COLO668 (cell line): ENCODE data around the gene MRPL44.
"Not testable (repeated sequence)": the region's sequence is repeated elsewhere in the genome, so short reads cannot be mapped to it uniquely, and the experiment has no call there.

ENCODE experiments used
- DNase-seq: peaks from one replicate; lab custom pipeline; 2025; ENCODE audit not compliant: unreplicated experiment; lab: John Stamatoyannopoulos, UW

Gene MRPL44

DNA sequence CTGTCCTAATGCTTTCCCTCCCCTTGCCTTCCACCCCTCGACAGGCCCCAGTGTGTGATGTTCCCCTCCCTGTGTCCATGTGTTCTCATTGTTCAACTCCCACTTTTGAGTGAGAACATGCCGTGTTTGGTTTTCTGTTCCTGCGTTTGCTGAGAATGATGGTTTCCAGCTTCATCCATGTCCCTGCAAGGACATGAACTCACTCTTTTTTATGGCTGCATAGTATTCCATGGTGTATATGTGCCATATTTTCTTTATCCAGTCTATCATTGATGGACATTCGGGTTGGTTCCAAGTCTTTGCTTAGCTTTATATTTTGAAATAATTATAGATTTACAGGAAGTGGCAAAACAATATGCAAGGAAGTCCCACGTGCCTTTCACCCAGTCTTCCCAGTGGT, 43.4 kb downstream of the MRPL44 start:
- DNase-seq, result not testable (repeated sequence)

DNA sequence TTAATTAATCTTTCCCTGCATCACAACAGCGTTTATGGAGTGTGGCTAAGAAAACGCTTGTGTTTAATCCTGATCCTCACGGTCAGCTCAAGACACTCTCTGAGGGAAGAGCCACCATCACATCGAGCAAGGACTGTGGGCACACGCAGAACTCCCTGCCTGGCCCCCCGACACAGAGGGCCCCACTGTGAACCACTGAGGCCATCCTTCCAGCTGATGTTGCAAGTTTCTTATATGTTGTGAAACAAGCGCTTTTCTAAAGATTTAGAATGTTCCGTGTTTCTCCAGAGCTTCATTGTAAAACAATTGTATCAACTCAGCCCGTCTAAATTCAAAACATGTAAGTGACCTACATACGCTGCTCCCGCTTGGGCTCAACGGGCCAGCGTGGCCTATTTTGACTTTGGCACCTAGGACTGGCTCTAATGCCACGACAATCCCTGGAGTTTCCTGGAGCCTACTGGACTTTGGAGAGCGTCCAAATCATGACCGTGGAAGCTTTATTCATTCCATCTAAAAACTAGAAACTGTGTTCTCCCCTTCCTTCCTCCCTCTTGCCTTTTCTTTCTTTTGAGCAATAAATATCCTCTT, 46.9 kb downstream of the MRPL44 start:
- no peak for DNase-seq

DNA sequence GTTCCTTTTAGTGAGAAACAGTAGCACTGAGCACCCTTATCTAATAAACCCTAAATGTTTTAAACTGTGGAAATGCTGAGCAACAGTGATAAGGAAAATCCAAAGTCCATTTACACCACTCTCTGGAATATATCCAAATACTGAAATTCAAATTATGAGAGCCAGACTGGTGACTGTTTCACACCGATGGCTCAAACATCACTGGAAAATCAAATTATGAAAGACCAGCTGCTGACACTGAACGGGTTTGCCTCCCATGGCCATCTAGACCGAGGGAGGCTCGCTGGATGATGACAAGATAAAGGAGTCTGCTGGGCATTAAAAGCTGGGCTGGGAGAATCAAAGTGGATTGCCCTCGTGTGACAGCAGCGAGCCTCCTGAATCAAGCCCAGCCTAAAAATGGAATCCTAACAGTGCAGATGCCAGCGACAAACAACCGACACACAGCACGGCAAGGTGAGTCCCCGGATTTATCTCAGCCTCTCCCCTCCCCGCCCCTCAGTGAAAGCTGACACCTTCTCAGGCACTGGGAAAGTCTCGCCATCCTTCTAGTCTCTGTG, 51.5 kb downstream of the MRPL44 start:
- DNase-seq, result no peak

DNA sequence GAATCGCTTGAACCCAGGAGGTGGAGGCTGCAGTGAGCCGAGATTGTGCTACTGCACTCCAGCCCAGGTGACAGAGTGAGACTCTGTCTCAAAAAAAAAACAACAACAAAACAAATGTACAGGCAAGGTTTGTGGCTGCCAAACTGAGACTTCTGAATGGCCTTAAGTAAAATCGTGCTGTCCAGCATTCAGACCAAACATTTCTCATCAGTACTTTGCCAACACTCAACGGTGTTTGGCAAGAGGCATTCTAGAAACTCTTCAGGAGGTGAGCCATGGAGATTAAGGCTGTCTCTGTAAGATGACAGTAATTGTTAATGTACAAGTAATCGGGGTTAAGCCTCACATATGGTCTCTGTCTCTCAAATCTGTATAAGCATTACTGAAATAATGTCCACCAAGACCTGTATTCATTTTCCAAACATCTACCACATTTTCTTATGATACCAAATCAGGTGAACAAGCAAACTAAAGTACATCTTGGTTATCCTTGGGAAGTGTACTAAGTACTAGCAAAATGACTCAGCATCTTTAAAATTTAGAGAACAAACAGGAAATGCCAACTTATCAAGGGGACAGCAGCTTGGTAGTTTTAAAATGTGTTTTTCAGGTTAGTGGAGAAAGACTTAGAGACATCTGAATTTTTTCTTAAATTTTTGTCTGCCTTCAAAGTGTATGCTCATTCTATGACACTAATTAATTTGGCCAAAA, 52.5 kb downstream of the MRPL44 start:
- DNase-seq, result no peak

DNA sequence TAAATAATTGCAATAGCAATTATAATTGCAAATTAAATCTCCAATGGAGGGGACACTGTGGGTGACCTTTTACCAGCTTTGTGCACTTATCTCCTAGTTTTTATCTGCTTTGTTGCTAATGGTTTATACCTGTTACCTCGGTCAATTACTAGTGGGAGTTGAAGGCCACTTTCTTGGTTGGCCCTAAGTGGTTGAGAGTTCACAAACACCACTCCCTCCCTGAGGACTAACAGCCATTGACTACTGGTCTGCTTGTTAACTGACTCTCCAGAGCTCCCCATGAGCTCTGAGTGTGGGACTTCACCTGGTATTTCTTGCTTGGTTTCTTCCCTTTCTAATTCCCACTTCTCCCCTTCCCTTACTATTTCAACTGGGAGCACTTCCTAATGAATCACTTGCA, 54.6 kb downstream of the MRPL44 start:
- DNase-seq, result no peak

DNA sequence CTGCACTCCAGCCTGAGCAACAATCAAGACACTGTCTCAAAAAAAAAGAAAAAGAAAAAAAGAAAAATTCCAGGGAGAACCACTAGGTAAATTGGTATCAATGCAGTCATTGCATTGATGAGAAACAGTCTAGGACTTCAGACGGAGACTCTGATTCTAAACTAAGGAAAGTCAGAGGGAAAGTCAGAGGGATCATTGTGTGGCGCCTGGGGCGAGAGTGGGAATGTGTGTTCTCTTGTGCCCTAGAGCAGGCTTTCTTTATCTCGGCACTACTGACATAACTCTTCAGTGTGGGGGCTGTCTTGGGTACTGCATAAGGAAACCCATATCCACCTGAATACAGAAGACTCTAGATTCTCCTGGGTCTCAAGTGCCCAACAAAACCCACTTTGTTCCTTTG, 57.1 kb downstream of the MRPL44 start:
- no peak for DNase-seq

GRCh38 chr2:224016963-224017362, 59.7 kb downstream of the MRPL44 start:
- no peak for DNase-seq
